AG10803 (cell line): ENCODE results near the gene ACOT7.

Experiments used
- DNase-seq: peaks from one replicate; pipeline ENCODE4 v3.0.0; 2010; ENCODE audit warnings: low read depth
- H3K4me3 ChIP-seq: 2 replicates; pipeline ENCODE4 v1.5.1; 2011; ENCODE audit warnings: mild to moderate bottlenecking, low read length, control low read depth
- TF ChIP-seq, protein P1 (sequence below): conservative IDR thresholded peaks from 2 replicates; pipeline ENCODE4 v1.5.1; 2011; ENCODE audit warnings: mild to moderate bottlenecking, low read length, control low read depth, inconsistent platforms

Gene ACOT7

DNA sequence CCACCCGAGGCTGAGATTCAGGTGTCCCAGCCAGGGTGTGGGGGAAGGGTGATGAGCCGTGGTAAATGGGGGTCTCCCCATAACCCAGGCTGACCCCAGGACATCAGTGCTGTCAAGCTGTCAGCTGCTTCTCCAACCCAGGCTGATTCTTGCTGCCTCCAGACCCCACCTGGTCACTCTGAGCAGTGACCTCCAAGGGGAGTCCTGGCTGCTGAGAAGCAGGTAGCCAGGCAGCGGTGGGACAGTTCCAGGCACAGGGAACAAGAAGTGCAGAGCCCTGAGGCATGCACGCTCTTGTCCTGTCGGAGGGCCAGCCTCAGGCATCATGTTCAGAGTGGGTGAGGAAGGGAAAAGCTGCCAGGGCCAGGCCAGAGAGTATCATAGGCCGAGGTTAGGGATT is 32.1 kb upstream of the ACOT7 start:
- DNase-seq: no peak
- TF ChIP-seq, protein P1, sequence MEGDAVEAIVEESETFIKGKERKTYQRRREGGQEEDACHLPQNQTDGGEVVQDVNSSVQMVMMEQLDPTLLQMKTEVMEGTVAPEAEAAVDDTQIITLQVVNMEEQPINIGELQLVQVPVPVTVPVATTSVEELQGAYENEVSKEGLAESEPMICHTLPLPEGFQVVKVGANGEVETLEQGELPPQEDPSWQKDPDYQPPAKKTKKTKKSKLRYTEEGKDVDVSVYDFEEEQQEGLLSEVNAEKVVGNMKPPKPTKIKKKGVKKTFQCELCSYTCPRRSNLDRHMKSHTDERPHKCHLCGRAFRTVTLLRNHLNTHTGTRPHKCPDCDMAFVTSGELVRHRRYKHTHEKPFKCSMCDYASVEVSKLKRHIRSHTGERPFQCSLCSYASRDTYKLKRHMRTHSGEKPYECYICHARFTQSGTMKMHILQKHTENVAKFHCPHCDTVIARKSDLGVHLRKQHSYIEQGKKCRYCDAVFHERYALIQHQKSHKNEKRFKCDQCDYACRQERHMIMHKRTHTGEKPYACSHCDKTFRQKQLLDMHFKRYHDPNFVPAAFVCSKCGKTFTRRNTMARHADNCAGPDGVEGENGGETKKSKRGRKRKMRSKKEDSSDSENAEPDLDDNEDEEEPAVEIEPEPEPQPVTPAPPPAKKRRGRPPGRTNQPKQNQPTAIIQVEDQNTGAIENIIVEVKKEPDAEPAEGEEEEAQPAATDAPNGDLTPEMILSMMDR: no peak
- no peak overlapping the region for H3K4me3 ChIP-seq

DNA sequence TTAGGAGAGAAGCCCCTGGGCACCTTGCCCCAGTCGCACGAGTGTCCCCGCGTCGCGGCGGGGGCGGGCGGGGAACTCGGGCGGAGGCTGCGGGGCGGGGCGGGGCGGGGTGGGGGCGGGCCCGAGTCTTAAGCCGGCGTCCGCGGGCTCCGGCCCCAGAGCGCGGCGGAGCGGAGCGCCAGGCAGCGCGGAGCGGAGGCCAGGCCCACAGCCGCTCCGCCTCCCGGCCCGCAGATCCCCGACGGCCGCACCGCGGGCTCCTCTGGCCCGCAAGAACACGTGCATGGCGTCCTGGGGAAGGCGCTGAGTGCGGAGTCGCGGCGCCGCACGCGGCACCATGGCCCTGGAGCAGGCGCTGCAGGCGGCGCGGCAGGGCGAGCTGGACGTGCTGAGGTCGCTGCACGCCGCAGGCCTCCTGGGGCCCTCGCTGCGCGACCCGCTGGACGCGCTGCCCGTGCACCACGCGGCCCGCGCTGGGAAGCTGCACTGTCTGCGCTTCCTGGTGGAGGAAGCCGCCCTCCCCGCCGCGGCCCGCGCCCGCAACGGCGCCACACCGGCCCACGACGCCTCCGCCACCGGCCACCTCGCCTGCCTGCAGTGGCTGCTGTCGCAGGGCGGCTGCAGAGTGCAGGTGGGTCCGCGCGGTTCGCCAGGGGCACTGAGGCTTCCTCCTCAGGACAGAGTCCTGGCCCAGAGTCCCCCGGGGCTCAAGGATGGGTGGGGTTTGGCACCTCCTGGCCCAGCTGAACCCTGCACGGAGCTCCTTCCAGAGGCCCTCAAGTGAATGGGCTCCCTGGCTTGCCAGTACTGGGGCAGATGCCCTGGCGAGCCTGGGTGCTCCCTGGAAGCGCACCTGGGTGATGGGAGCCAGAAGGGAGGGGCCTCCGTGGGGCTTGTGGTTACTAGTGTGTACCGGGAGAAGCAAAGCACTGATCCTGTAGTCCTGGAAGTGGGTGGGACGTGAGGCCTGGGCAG is 31.3 kb upstream of the ACOT7 start, which contains the start of gene ESPN:
Gene ESPN, plus strand, starts transcription at position 158 of the 975 bp plus-strand sequence. Its CDS starts 180 bp downstream, at position 338.
- DNase-seq: no peak
- H3K4me3 ChIP-seq: no peak within 1 kb of the TSS
- TF ChIP-seq, protein P1: no peak

DNA sequence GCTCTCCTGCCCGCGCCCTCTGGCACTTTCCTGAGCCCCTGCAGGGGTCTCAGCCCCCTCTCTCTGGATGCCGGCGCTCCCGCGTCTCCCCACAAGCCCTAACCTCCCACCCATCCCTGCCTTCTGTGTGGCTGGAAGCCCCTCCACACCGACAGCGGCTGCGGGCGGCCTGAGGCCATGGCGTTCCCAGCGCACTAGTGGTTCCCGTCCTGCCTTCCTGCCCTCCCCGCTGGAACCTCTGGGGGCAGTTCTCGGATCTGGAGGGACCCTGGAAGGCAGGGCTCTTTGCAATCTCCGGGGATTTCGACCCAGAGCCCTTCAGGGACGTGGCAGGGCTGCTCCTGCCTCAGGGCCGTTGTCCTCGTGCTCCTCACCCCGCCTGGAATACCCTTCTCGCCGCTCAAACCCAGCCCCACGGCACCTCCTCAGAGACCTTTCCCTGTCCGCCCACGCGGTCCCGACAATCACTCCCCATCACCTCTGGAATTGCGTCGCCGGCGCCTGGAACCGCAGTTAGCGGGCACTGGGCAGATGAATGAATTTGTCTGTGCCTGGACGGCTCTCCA is 30.5 kb upstream of the ACOT7 start:
- no peak for DNase-seq
- no peak overlapping the region for H3K4me3 ChIP-seq
- TF ChIP-seq, protein P1: no peak

DNA sequence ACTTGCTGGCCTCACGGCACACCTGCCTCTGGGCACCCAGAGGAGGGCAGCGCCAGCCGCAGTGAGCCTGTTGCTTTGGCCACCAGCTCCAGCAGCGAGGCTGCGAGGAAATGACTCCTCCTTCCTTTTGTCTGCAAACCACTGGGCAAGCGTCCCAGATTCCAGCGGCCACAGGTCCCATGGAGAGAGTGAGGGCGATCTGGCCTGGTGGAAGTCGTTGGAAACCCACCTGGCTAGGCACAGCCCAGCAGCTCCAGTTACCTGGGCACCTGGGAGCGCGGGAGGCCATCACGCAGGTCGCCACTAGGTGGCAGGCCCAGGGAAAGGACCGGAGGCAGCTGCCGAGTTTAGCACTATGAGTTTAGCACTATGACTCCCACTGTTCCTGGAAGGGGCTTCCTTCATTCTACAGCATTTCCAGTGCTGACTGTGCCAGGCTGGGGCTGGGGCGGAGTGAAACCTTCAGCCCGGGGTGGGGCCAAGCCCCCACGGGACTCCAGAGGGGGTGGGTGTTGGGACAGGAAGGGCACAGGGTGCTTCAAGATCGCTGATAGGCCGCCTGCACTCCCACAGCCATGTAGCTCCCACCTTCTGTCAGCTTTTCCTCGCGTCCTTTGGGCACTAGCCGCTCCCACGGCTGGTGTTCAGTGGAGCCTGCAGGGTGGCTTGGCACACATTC is 29.9 kb upstream of the ACOT7 start:
- DNase-seq: peak; percentile 51
- TF ChIP-seq, protein P1: peak; percentile 43
- no peak overlapping the region for H3K4me3 ChIP-seq

DNA sequence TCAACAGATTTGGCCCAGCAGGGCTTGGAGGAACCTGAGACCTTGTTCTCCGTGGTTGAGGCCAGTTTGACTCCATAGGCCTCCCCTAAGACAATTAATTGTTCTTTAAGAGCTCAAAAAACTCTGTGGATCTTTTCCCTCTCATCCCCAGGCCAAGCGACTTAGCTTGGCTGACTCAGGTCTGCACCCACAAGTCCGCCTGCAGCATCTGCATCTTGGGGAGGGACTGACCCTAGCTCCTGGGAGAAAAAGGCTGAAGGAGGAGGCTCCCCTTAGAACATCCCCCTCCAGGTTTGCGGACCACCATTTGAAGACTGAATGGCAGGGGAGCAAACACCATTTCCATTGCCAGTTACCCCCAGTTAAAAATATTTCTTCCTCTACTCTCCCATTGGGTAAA is 27.7 kb upstream of the ACOT7 start:
- TF ChIP-seq, protein P1: no peak
- no peak for DNase-seq
- no peak overlapping the region for H3K4me3 ChIP-seq

DNA sequence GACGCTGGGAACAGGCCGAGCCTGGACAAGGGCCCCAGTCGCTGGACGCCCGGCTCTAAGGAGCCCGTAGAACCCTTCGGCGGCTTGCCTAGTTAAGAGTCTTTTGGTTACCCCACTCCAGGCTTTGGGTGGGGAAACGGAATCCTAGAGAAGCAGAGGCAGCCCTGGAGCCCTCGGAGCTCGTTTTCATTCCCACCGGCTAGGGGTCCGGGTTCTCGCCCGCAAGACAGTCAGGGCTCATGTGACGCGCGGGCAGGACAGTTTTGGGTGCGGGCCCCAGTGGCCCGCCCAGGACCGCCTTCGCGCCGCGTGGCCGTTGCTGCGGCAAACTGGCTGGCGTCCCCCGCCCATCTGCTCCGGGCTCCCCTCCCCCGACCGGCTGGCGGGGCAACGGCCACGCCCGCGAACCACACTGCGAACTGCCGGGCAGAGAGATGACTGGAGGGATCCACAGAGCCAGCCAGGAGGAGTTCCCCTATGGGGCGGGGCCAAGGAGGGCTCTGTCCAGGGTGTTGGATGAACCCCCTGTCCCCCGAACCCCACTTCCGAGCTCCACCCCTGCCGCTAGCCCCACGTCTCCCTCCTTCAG is 27.0 kb upstream of the ACOT7 start:
- no peak overlapping the region for H3K4me3 ChIP-seq
- no peak for DNase-seq
- TF ChIP-seq, protein P1: no peak
